ENCODE results near the gene ASAP2. TPM values are rescaled to one million over a fixed set of nuclear protein-coding genes. Genes with fewer than 3 reads are reported as not detected.

Gene ASAP2
- total RNA-seq, 1 experiment from 2014 or later = 46.7 TPM

DNA sequence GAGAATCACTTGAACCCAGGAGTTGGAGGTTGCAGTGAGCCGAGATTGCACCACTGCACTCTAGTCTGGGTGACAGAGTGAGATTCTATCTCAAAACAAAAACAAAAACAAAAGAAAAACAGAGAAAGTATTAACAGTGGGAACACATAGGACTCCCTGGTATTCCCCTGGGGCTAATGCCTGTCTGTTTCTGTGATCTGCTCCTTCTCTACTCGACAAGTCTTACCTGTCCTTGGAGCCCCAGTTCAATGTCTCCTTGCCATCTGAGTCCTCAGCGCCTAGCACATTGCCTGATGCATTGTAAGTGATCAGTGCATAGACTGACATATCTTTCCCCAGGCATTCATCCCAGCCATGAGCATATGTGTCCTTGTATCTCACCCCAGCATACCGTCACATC lies 85.8 kb downstream of the ASAP2 start:
- no peak for DNase-seq (ENCODE audit: low read depth)

GRCh38 chr2:9294764-9295163 lies 88.2 kb downstream of the ASAP2 start:
- no peak for DNase-seq (ENCODE audit: low read depth)

- no peak for DNase-seq (ENCODE audit: low read depth)
These were observed 89.9 kb downstream of the ASAP2 start for GRCh38 chr2:9296559-9296958.

- no peak for DNase-seq (ENCODE audit: low read depth)
These were observed 90.5 kb downstream of the ASAP2 start for GRCh38 chr2:9297156-9297555.

GRCh38 chr2:9297807-9298206 lies 91.2 kb downstream of the ASAP2 start:
- no peak for DNase-seq (ENCODE audit: low read depth)

- DNase-seq (ENCODE audit: low read depth) = no peak
These were observed 92.0 kb downstream of the ASAP2 start for GRCh38 chr2:9298583-9298982.

DNA sequence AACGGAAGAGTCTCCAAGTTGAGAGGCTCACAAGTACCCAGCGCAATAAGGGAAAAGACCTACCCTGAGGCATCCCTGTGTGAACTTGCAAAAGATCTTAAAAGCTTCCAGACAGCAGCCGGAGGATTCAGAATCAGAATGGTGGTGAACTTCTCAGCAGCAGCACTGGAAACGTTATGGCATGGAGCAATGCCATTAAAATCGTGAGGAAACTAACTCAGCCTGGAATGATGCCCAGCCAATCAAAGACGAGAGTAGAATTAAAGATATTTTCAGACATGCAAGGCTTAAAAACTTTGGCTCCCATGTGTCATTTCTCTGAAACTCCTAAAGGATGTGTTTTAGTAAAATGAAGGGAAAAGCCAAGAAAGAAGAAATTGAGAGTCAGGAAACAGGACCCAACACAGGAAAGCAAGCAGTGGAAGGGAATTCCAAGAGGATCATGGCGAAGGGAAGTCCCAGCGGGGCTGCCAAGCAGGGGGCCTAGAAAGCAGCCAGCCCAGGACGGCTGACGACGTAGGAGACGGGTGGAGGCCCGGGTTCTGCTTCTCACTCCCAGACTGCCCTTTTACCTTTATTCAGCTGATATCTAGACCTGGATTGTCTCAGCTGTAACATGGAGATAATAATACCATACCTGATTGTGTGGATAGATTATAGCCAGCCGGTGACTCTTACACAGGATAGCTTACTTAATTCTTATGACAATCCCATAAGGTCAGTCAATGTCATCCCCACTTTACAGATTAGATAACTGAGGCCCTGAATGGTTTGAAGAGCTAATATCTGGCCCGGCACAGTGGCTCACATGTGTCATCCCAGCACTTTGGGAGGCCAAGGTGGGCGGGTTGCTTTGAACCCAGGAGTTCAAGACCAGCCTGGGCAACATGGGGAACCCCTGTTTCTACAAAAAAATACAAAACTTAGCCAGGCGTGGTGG lies 92.8 kb downstream of the ASAP2 start:
- DNase-seq (ENCODE audit: low read depth) = no peak

DNA sequence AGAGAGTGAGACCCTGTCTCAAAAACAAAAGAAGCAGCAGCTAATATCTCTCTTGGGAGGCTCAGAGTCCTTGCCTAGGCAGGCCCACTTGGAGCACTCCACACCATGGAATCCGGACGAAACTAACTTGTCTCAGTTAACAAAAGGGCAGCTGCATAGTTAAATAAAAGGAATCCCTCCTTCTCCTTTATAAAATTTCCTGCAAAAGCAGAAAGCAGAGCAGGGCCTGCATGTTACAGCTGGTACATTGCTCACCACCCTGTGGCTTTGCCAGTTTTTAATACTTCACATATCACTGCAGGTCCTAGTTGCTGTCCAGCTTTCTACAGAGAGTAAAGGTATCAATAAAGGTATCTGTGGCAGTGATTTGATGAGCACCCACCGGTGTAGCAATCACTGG lies 93.6 kb downstream of the ASAP2 start:
- DNase-seq (ENCODE audit: low read depth) = no peak

- DNase-seq (ENCODE audit: low read depth) = peak; percentile 20
These were observed 94.3 kb downstream of the ASAP2 start for GRCh38 chr2:9300829-9301453.

DNA sequence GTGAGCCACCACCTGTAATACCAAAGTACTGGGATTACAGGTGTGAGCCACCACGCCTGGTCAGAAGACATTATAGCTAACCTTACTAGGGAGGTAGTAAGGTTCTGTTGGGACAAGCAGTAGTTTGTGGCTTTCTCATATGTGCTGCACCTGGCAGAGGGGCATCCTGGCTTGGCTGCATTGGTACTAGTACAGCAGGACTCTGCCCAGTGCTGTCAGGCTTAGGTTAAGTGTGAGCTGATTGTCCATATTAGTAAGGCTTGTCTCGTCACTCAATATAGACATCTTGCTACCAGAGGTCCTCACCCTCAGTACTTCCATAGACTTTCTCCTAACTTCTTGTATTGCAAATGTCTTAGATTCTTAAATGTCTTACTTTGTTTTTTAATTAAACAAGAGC lies 96.1 kb downstream of the ASAP2 start:
- no peak for DNase-seq (ENCODE audit: low read depth)

DNA sequence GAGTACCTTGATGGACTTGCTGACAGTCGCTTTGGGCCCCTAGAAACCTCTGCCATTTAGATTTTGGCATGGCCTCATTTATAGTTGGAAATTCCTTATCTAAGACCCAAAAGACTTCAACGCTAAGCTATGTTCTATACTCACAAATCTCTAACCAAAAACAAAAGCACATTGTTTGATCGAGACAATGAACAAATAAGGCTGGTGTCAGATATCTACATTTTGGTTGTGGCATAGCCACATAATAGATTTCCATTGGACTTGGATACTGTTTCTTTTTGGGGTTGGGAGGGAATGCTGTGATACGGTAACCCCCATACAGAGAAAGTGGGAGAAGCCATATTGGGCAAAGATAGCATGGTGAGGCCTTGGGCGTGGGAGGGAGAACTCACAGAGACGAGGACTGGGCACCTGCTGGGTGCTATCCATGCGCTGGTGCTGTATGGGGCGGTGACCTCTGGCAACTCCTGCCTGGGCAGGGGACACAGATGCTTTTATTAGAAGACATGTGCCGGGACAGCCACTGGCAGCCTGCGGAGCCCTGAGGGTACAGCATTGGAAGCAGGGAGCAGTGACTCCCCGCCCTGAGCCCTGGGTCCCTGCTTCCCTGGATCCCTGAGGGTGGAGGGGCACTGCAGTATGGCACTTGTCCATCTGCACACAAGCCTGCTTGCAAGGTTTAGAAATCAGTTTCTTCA lies 97.1 kb downstream of the ASAP2 start:
- no peak for DNase-seq (ENCODE audit: low read depth)

- DNase-seq (ENCODE audit: low read depth) = no peak
These were observed 100.3 kb downstream of the ASAP2 start for GRCh38 chr2:9306911-9307310.

DNA sequence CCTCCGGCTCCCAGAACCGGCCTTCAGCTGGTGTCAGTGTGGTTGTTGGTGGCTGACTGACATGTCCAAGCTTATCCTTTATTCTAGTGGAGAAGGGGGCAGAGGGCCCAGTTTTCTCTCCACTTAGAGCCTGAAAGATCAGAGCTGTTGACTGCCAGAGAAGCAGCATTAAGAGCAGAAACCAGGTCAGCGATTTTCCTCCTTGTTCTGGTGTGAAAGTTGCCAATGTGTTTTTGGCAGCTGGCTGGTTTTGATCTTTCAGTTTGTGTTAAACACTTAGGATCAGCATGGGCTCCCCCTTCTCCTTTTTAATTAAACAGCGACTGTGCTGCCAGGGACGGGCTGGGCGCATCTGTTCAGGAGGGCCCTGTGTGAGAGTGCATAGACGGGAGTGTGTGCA lies 100.9 kb downstream of the ASAP2 start:
- DNase-seq (ENCODE audit: low read depth) = no peak

DNA sequence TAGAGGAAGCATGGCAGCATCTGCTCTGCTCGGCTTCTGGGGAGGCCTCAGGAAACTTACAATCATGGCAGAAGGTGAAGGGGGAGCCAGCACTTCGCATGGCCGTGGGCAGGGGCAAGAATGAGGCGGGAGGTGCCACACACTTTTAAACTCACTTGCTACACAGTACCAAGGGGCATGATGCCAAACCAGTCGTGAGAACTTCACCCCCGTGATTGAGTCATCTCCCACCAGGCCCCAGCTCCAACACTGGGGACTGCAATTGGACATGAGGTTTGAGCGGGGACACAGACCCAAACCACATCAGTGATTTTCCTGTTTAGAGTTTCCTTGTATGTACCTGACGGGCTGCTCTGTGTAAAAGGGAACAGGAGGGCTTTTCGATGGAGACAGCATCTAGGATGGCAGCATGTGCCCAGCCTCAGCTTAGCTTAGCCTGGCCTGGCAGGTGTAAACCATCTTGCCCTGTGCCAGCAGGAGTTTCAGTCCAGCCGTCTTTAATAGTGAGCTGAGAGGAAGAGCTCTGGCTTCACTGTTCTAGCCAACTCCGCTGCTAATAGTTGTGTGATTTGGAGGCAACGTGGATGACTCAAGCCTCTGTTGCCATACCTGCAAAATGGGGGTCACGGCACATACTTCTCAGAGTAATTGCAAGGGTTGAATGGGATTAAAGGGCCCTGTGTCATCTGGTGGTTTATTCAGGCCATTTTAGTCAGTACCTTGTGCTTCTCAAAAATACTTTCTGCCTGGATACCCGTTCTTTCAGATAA lies 101.8 kb downstream of the ASAP2 start:
- DNase-seq (ENCODE audit: low read depth) = peak; percentile 63

GRCh38 chr2:9309147-9309546 lies 102.5 kb downstream of the ASAP2 start:
- no peak for DNase-seq (ENCODE audit: low read depth)

GRCh38 chr2:9310377-9310776 lies 103.8 kb downstream of the ASAP2 start:
- DNase-seq (ENCODE audit: low read depth) = peak; percentile 87

GRCh38 chr2:9310798-9311197 lies 104.2 kb downstream of the ASAP2 start:
- DNase-seq (ENCODE audit: low read depth) = peak; percentile 36

GRCh38 chr2:9311488-9311887 lies 104.9 kb downstream of the ASAP2 start:
- DNase-seq (ENCODE audit: low read depth) = peak; percentile 83

- no peak for DNase-seq (ENCODE audit: low read depth)
These were observed 106.0 kb downstream of the ASAP2 start for GRCh38 chr2:9312591-9312990.

DNA sequence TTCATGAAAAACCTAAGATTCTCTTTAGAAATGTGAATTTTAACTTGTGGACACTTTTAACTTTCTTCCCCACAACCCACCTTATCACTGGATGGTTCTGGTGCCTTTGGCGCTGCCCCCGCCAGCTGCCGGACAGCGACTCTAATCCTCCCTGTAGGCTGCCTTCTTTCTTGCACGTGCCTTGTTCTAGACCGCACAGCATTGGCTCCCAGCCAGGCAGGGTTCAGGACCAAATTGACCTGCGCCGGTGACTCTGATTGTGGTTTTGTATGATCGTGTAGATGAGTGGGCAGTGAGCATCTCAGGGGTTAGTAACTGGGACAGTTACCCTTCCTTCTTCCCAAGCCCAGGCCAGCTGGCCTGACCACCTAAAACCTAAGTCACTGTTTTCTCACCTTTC lies 106.8 kb downstream of the ASAP2 start:
- peak; percentile 52 for DNase-seq (ENCODE audit: low read depth)

GRCh38 chr2:9315280-9315847 lies 108.8 kb downstream of the ASAP2 start:
- DNase-seq (ENCODE audit: low read depth) = no peak
